H9 (cell line): ENCODE measurements around the gene RASA3. TPM values are rescaled to one million over a fixed set of nuclear protein-coding genes. Genes with fewer than 3 reads are reported as not detected.

ENCODE experiments used
- DNase-seq: peaks from one replicate; pipeline ENCODE4 v3.0.0-alpha.2; 2017
- H2AFZ ChIP-seq: one replicate; pipeline ENCODE4 v1.6.1; 2013; ENCODE audit warnings: mild to moderate bottlenecking, low read length, control low read depth, moderate library complexity
- H2AK5ac ChIP-seq: 2 replicates; pipeline ENCODE4 v1.6.1; 2013; ENCODE audit warnings: low read length, control low read depth, mixed read lengths; ENCODE audit not compliant: insufficient read length
- H2BK120ac ChIP-seq: one replicate; pipeline ENCODE4 v1.6.1; 2013; ENCODE audit warnings: low read depth, mild to moderate bottlenecking, low read length, control low read depth, inconsistent platforms; ENCODE audit not compliant: poor library complexity, severe bottlenecking
- H2BK12ac ChIP-seq: 2 replicates; pipeline ENCODE4 v1.6.1; 2013; ENCODE audit warnings: low read length, control low read depth, mixed read lengths, low read depth; ENCODE audit not compliant: insufficient read length
- H2BK15ac ChIP-seq: 2 replicates; pipeline ENCODE4 v1.6.1; 2013; ENCODE audit warnings: low read depth, low read length, control low read depth
- H2BK20ac ChIP-seq: one replicate; pipeline ENCODE4 v1.6.1; 2013; ENCODE audit warnings: low read depth, mild to moderate bottlenecking, low read length, control low read depth, inconsistent platforms; ENCODE audit not compliant: poor library complexity, severe bottlenecking
- H2BK5ac ChIP-seq: 2 replicates; pipeline ENCODE4 v1.6.1; 2013; ENCODE audit warnings: low read length, control low read depth, mixed read lengths; ENCODE audit not compliant: insufficient read length
- H3K14ac ChIP-seq: 2 replicates; pipeline ENCODE4 v1.6.1; 2013; ENCODE audit warnings: low read length, control low read depth; ENCODE audit not compliant: insufficient read depth
- H3K18ac ChIP-seq: 2 replicates; pipeline ENCODE4 v1.6.1; 2013; ENCODE audit warnings: low read depth, mild to moderate bottlenecking, mixed read lengths, low read length, control low read depth; ENCODE audit not compliant: insufficient read length
- H3K23ac ChIP-seq: 2 replicates; pipeline ENCODE4 v1.6.1; 2013; ENCODE audit warnings: low read length, control low read depth, mixed read lengths, low read depth; ENCODE audit not compliant: insufficient read length
- H3K23me2 ChIP-seq: 2 replicates; pipeline ENCODE4 v1.6.1; 2013; ENCODE audit warnings: low read depth, mild to moderate bottlenecking, mixed read lengths, low read length, control low read depth; ENCODE audit not compliant: insufficient read length, poor library complexity, severe bottlenecking
- H3K27ac ChIP-seq: 2 replicates; pipeline ENCODE4 v1.5.1; 2013; ENCODE audit warnings: low read length, control low read depth, mixed read lengths, low read depth; ENCODE audit not compliant: insufficient read length
- H3K27me3 ChIP-seq: 2 replicates; pipeline ENCODE4 v1.6.1; 2013; ENCODE audit warnings: low read length, control low read depth, inconsistent platforms; ENCODE audit not compliant: insufficient read depth
- H3K4ac ChIP-seq: 2 replicates; pipeline ENCODE4 v1.6.1; 2013; ENCODE audit warnings: low read depth, mild to moderate bottlenecking, control low read depth, inconsistent platforms, low read length, moderate library complexity
- H3K4me1 ChIP-seq: 2 replicates; pipeline ENCODE4 v1.6.1; 2013; ENCODE audit warnings: low read length, control low read depth, inconsistent platforms; ENCODE audit not compliant: insufficient read depth
- H3K4me2 ChIP-seq: 2 replicates; pipeline ENCODE4 v1.6.1; 2013; ENCODE audit warnings: low read length, control low read depth, mixed read lengths; ENCODE audit not compliant: insufficient read length, insufficient read depth
- H3K56ac ChIP-seq: 2 replicates; pipeline ENCODE4 v1.6.1; 2013; ENCODE audit warnings: low read depth, mild to moderate bottlenecking, mixed read lengths, low read length, control low read depth; ENCODE audit not compliant: insufficient read length
- H3K79me1 ChIP-seq: 2 replicates; pipeline ENCODE4 v1.6.1; 2013; ENCODE audit warnings: low read depth, mild to moderate bottlenecking, moderate library complexity, low read length, control low read depth, inconsistent platforms; ENCODE audit not compliant: insufficient read depth, poor library complexity, severe bottlenecking
- H3K79me2 ChIP-seq: 2 replicates; pipeline ENCODE4 v1.6.1; 2013; ENCODE audit warnings: low read length, control low read depth, inconsistent platforms; ENCODE audit not compliant: insufficient read depth
- H3K9ac ChIP-seq: 2 replicates; pipeline ENCODE4 v1.6.1; 2013; ENCODE audit warnings: low read length, control low read depth, mixed read lengths; ENCODE audit not compliant: insufficient read length; ENCODE audit errors: extremely low read depth
- H3K9me3 ChIP-seq: one replicate; pipeline ENCODE4 v1.6.1; 2013; ENCODE audit warnings: low read depth, low read length, inconsistent platforms; ENCODE audit not compliant: control insufficient read depth
- H3T11ph ChIP-seq: one replicate; pipeline ENCODE4 v1.6.1; 2013; ENCODE audit warnings: mild to moderate bottlenecking, low read length, control low read depth, inconsistent platforms
- H4K20me1 ChIP-seq: one replicate; pipeline ENCODE4 v1.6.1; 2013; ENCODE audit not compliant: control insufficient read depth, insufficient read length, insufficient read depth
- H4K5ac ChIP-seq: 2 replicates; pipeline ENCODE4 v1.6.1; 2013; ENCODE audit warnings: low read depth, mild to moderate bottlenecking, mixed read lengths, low read length, control low read depth; ENCODE audit not compliant: insufficient read length
- H4K8ac ChIP-seq: replicated peaks from 2 replicates; pipeline ENCODE4 v1.6.1; 2013; ENCODE audit warnings: low read length, control low read depth, mixed read lengths, low read depth; ENCODE audit not compliant: insufficient read length
- H4K91ac ChIP-seq: 2 replicates; pipeline ENCODE4 v1.6.1; 2013; ENCODE audit warnings: low read depth, mild to moderate bottlenecking, moderate library complexity, mixed read lengths, low read length, control low read depth; ENCODE audit not compliant: insufficient read length
- H3K27ac Mint-ChIP-seq, 3 experiments: 2 replicates in 2 of 3; 3 replicates in 1 of 3; pipeline ENCODE4 v1.8.0; 2020 to 2021; ENCODE audit warnings: mixed read lengths in 3 of 3, mild to moderate bottlenecking in 1 of 3, moderate library complexity in 1 of 3
- H3K27me3 Mint-ChIP-seq: 2 replicates; pipeline ENCODE4 v1.8.0; 2021; ENCODE audit warnings: low read depth, mild to moderate bottlenecking, moderate library complexity, mixed read lengths
- H3K36me3 Mint-ChIP-seq, 3 experiments: 2 replicates in 2 of 3; 3 replicates in 1 of 3; pipeline ENCODE4 v1.8.0; 2020 to 2021; ENCODE audit warnings: low read depth in 3 of 3, mixed read lengths in 3 of 3; ENCODE audit not compliant: insufficient read depth in 1 of 3
- H3K4me1 Mint-ChIP-seq, 2 experiments: 2 replicates each; pipeline ENCODE4 v1.8.0; 2020; ENCODE audit warnings: mixed read lengths in 2 of 2
- H3K4me3 Mint-ChIP-seq, 2 experiments: 2 replicates in 1 of 2; 3 replicates in 1 of 2; pipeline ENCODE4 v1.8.0; 2020 to 2021; ENCODE audit warnings: mild to moderate bottlenecking in 2 of 2, mixed read lengths in 2 of 2, moderate library complexity in 1 of 2
- H3K9me3 Mint-ChIP-seq, 2 experiments: 2 replicates in 1 of 2; 3 replicates in 1 of 2; pipeline ENCODE4 v1.8.0; 2020; ENCODE audit warnings: mild to moderate bottlenecking in 2 of 2, mixed read lengths in 2 of 2, moderate library complexity in 1 of 2
- CTCF ChIP-seq: fragments of 200-600 bp; sonication (generic); conservative IDR thresholded peaks from 3 replicates; pipeline ENCODE4 v1.8.0; 2021; ENCODE audit warnings: antibody characterized with exemption, mild to moderate bottlenecking
- WGBS: extraction: QIAGEN DNeasy Blood & Tissue Kit; methylation state at CpG from one replicate; pipeline ENCODE4 v1.1.7; 2013; ENCODE audit warnings: missing lambda C conversion rate, low lambda C conversion rate, mixed read lengths; ENCODE audit not compliant: insufficient read length; ENCODE audit errors: extremely low coverage; 5-methylcytosine and 5-hydroxymethylcytosine counted together
- total RNA-seq: library from RNA; stranded (reverse); gene quantifications from 2 replicates; pipeline ENCODE4 v1.2.1, GENCODE V29; 2021

The RASA3 gene
- total RNA-seq, 1 experiment from 2014 or later: 12.3 TPM

- Mint-ChIP-seq H3K4me1 (peaks cover 7 to 15% of the 10 kb centered on the region in 2 experiments; a peak in 3 of 4 replicates), H3K4me3 (no peak overlapping the region), H3K27me3 (peaks cover 1% of the 10 kb centered on the region; the same call in 1 of the 2 replicates), H3K27ac (peak overlapping the region in 1 of 3 experiments; percentile 40; a peak in 2 of 7 replicates), H3K9me3 (no peaks in the 10 kb centered on the region), H3K36me3 (peaks cover 0 to 4% (median 0%) of the 10 kb centered on the region in 3 experiments; a peak in 2 of 7 replicates)
- no peak overlapping the region for H3K14ac ChIP-seq
- no peak overlapping the region for H3K23ac ChIP-seq
- no peak for TF ChIP-seq CTCF
- H3K4me1 ChIP-seq: no peaks in the 10 kb centered on the region
- no peak overlapping the region for H2BK5ac ChIP-seq
- H4K20me1 ChIP-seq: no peaks in the 10 kb centered on the region
- no peaks in the 10 kb centered on the region for H3K9me3 ChIP-seq
- no peak overlapping the region for H3T11ph ChIP-seq
- H2BK120ac ChIP-seq: no peak overlapping the region
- no peak overlapping the region for H4K91ac ChIP-seq
- no peak overlapping the region for H2BK20ac ChIP-seq
- no peak overlapping the region for H3K27ac ChIP-seq
- no peak overlapping the region for H2BK15ac ChIP-seq
- H3K23me2 ChIP-seq: no peaks in the 10 kb centered on the region
- H2AK5ac ChIP-seq: no peak overlapping the region
- no peak overlapping the region for H3K18ac ChIP-seq
- no peak overlapping the region for H3K56ac ChIP-seq
- no peak overlapping the region for H4K5ac ChIP-seq
- no peak overlapping the region for H3K4me2 ChIP-seq
- no peak overlapping the region for H3K9ac ChIP-seq
- WGBS: no CpG with 5 or more reads among the region's 19 CpGs
- no peak for DNase-seq
- H4K8ac ChIP-seq: no peak overlapping the region
- H2BK12ac ChIP-seq: no peak overlapping the region
- no peaks in the 10 kb centered on the region for H3K79me2 ChIP-seq
- no peaks in the 10 kb centered on the region for H3K79me1 ChIP-seq
- H3K4ac ChIP-seq: no peak overlapping the region
- no peak overlapping the region for H2AFZ ChIP-seq
- H3K27me3 ChIP-seq: no peaks in the 10 kb centered on the region
Observed at GRCh38 chr13:114055766-114056165, 76.7 kb downstream of the RASA3 start.
